Natural killer cell (primary cell): Measurements from ENCODE around the gene PDZRN3. TPM values are rescaled to one million over a fixed set of nuclear protein-coding genes. Genes with fewer than 3 reads are reported as not detected.

Experiments used
- ATAC-seq, 3 donors: fragments of 150-1000 bp in 2 of 3; fragments of 200-7000 bp in 1 of 3; cut with Tn5 transposase; 1 replicate in 1 of 3; 2 replicates in 2 of 3; pipeline ENCODE4 v1.10.0; 2021; ENCODE audit warnings: mild to moderate bottlenecking in 2 of 3, moderate library complexity in 2 of 3
- DNase-seq, 2 donors: peaks; one replicate each; pipeline versions ENCODE4 v3.0.0 to v3.0.0-alpha.2; 2013 to 2021; ENCODE audit warnings: mixed read lengths in 1 of 2
- H3K27ac ChIP-seq: one replicate; pipeline ENCODE4 v1.5.1; 2013; ENCODE audit warnings: mild to moderate bottlenecking, low read length
- H3K27me3 ChIP-seq: one replicate; pipeline ENCODE4 v1.6.1; 2013; ENCODE audit warnings: low read length; ENCODE audit not compliant: control insufficient read depth, insufficient read depth
- H3K36me3 ChIP-seq: one replicate; pipeline ENCODE4 v1.6.1; 2013; ENCODE audit warnings: low read length; ENCODE audit not compliant: control insufficient read depth, insufficient read depth
- H3K4me1 ChIP-seq: one replicate; pipeline ENCODE4 v1.6.1; 2013; ENCODE audit warnings: low read length; ENCODE audit not compliant: control insufficient read depth, insufficient read depth
- H3K4me3 ChIP-seq: one replicate; pipeline ENCODE4 v1.5.1; 2013; ENCODE audit warnings: low read length
- H3K9me3 ChIP-seq: one replicate; pipeline ENCODE4 v1.6.1; 2013; ENCODE audit warnings: low read length; ENCODE audit not compliant: control insufficient read depth, insufficient read depth
- H3K27ac Mint-ChIP-seq, 2 donors: one replicate each; pipeline ENCODE4 v1.8.0; 2022; ENCODE audit warnings: mild to moderate bottlenecking in 2 of 2, mixed read lengths in 2 of 2, moderate library complexity in 1 of 2
- H3K27me3 Mint-ChIP-seq, 2 donors: one replicate each; pipeline ENCODE4 v1.8.0; 2022; ENCODE audit warnings: low read depth in 2 of 2, mixed read lengths in 2 of 2
- H3K36me3 Mint-ChIP-seq: one replicate; pipeline ENCODE4 v1.8.0; 2022; ENCODE audit warnings: mixed read lengths
- H3K4me1 Mint-ChIP-seq, 2 donors: one replicate each; pipeline ENCODE4 v1.8.0; 2022; ENCODE audit warnings: mixed read lengths in 2 of 2
- H3K4me3 Mint-ChIP-seq: one replicate; pipeline ENCODE4 v1.8.0; 2022; ENCODE audit warnings: mild to moderate bottlenecking, moderate library complexity, mixed read lengths
- H3K9me3 Mint-ChIP-seq, 2 donors: one replicate each; pipeline ENCODE4 v1.8.0; 2022; ENCODE audit warnings: mixed read lengths in 2 of 2
- WGBS: methylation state at CpG from one replicate; pipeline ENCODE4 v1.1.7; 2013; ENCODE audit warnings: missing lambda C conversion rate; ENCODE audit not compliant: insufficient coverage; 5-methylcytosine and 5-hydroxymethylcytosine counted together
- intact Hi-C: fragments of 100-400 bp; cut with micrococcal nuclease; formaldehyde crosslinking; loops from one replicate; pipeline ENCODE4 v1.14.2; 2022
- total RNA-seq, 4 donors: library from RNA; stranded (reverse); fragments of 120-200 nt in 1 of 4; gene quantifications; one replicate each; pipeline versions ENCODE4 v1.2.3 to v1.2.4, GENCODE V29; 2013 to 2022
- TF ChIP-seq, protein P1 (sequence below): fragments of 200-600 bp; IDR thresholded peaks from one replicate; pipeline ENCODE4 v1.8.0; 2022; ENCODE audit warnings: antibody characterized with exemption

PDZRN3 gene
- total RNA-seq, 3 donors from 2014 or later (not counting 1 experiment from before 2014, with no cell fraction given), result not detected

DNA sequence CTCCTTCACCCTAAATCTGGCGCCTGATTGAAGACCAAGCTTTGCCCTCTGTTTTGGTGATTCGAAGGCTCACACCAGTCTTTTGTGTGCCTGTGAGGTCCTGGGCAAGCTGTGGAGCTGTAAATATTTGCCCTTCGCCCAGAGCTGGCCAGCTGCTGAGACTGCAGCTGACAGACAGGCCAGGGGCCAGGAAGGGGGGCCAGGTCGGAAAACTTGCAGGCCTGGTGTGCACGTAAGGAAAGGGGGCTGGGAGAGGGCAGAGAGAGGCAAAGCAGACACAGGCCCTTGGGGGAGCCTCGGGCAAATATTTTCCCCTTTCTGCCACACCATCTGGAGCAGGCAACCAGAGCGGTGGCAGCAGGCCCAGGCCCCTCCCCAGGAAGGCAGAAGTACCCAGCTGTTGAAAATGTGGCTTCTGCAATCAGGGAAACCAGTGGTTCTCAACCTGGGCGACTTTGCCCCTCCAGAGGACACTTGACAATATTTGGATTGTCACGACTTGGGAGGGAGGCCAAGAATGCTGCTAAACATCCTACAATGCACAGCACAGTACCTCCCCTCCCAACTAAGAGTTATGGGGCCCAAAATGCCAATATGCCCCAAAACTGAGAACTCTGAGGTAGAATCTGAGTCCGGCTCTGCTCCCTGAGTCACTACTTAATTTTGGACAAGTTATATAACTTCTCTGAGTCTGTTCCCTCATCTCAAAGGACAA lies 2.5 kb downstream of the PDZRN3 start:
- Mint-ChIP-seq H3K9me3 (peaks cover 0 to 5% of the 10 kb centered on the region in 2 donors), H3K4me3 (no peak overlapping the region), H3K4me1 (no peaks in the 10 kb centered on the region), H3K36me3 (no peaks in the 10 kb centered on the region), H3K27me3 (peaks cover 0 to 12% of the 10 kb centered on the region in 2 donors), H3K27ac (no peak overlapping the region)
- H3K27ac ChIP-seq, result no peak overlapping the region
- WGBS, result 71% methylated on average over 10 of the region's 10 CpGs
- H3K36me3 ChIP-seq, result no peaks in the 10 kb centered on the region
- peaks cover 3% of the 10 kb centered on the region for H3K27me3 ChIP-seq
- H3K4me3 ChIP-seq, result no peak overlapping the region
- TF ChIP-seq, protein P1, sequence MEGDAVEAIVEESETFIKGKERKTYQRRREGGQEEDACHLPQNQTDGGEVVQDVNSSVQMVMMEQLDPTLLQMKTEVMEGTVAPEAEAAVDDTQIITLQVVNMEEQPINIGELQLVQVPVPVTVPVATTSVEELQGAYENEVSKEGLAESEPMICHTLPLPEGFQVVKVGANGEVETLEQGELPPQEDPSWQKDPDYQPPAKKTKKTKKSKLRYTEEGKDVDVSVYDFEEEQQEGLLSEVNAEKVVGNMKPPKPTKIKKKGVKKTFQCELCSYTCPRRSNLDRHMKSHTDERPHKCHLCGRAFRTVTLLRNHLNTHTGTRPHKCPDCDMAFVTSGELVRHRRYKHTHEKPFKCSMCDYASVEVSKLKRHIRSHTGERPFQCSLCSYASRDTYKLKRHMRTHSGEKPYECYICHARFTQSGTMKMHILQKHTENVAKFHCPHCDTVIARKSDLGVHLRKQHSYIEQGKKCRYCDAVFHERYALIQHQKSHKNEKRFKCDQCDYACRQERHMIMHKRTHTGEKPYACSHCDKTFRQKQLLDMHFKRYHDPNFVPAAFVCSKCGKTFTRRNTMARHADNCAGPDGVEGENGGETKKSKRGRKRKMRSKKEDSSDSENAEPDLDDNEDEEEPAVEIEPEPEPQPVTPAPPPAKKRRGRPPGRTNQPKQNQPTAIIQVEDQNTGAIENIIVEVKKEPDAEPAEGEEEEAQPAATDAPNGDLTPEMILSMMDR, result no peak
- DNase-seq (no peak), ATAC-seq (no peak)
- no peaks in the 10 kb centered on the region for H3K4me1 ChIP-seq
- intact Hi-C loops, result no loop called here
- no peaks in the 10 kb centered on the region for H3K9me3 ChIP-seq

DNA sequence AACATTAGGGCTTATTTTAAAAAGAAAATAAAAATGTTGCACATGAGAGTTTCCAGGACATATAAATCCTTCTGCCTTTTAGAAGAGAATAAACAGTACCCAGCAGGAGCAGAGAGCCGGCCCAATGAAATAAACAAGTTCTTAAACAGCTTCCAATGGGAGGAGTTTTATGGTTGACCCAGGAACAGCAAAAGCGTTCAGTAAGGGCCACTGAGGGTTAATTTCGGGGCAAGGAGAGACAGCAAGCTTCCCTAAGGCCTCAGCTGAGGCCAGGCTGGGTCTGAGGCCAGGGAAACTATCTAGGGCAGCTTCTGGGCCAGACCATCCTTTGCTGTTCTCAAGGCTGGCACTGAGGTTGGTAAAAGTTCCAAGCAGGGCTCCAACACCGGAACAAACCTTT lies 3.4 kb downstream of the PDZRN3 start:
- Mint-ChIP-seq H3K36me3 (no peaks in the 10 kb centered on the region), H3K9me3 (peaks cover 0 to 5% of the 10 kb centered on the region in 2 donors), H3K27me3 (peaks cover 0 to 12% of the 10 kb centered on the region in 2 donors), H3K4me3 (no peak overlapping the region), H3K4me1 (no peaks in the 10 kb centered on the region), H3K27ac (no peak overlapping the region)
- DNase-seq (no peak), ATAC-seq (no peak)
- 59% methylated on average over 4 of the region's 4 CpGs for WGBS
- H3K27ac ChIP-seq, result no peak overlapping the region
- peaks cover 3% of the 10 kb centered on the region for H3K27me3 ChIP-seq
- intact Hi-C loops, result no loop called here
- H3K4me3 ChIP-seq, result no peak overlapping the region
- no peaks in the 10 kb centered on the region for H3K4me1 ChIP-seq
- TF ChIP-seq, protein P1, result no peak
- H3K9me3 ChIP-seq, result no peaks in the 10 kb centered on the region
- H3K36me3 ChIP-seq, result no peaks in the 10 kb centered on the region

DNA sequence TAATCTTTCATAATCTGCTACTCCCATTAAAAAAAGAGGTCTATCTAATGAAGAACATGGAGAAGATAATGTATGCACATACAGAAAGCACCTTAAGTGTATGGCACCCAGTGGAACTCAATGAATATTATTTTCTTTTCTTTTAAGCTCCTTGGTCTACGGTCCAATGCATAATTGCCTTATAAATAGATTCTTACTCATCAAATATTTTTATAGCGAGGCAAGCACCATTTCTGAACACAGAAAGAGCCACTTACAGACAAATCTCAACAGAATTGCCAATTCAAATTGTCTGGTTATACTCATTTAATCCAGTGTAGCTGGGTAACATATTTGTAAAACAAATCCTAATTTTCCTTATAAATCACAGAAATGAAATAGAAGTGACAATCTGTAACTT lies 6.3 kb downstream of the PDZRN3 start:
- H3K4me3 ChIP-seq, result no peak overlapping the region
- ATAC-seq, result no peak
- H3K9me3 ChIP-seq, result no peaks in the 10 kb centered on the region
- H3K4me1 ChIP-seq, result no peaks in the 10 kb centered on the region
- DNase-seq, result no peak
- no peaks in the 10 kb centered on the region for H3K36me3 ChIP-seq
- no peaks in the 10 kb centered on the region for H3K36me3 Mint-ChIP-seq
- intact Hi-C loops, result no loop called here
- H3K27ac ChIP-seq, result no peak overlapping the region
- WGBS, result 78% methylated on average over 2 of the region's 2 CpGs
- H3K9me3 Mint-ChIP-seq, result peaks cover 0 to 5% of the 10 kb centered on the region in 2 donors
- TF ChIP-seq, protein P1, result no peak
- no peak overlapping the region for H3K27ac Mint-ChIP-seq
- no peaks in the 10 kb centered on the region for H3K27me3 ChIP-seq
- H3K4me1 Mint-ChIP-seq, result no peaks in the 10 kb centered on the region
- peaks cover 0 to 3% of the 10 kb centered on the region in 2 donors for H3K27me3 Mint-ChIP-seq
- no peak overlapping the region for H3K4me3 Mint-ChIP-seq

DNA sequence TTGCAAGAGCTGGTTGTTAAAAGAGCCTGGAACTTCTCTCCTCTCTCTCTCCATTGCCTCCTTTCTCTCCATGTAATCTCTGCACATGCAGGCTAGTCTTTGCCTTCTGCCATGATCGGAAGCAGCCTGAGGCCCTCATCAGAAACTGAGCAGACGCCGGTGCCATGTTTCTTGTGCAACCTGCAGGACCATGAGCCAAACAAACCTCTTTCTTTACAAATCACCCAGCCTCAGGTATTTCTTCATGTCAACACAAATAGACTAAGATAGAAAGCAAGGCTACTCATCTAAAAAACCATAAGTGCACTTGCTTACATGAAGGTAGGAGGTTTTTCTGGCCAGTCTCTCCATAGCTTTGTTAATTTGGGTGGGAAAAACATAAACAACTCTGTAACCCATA lies 8.7 kb downstream of the PDZRN3 start:
- ATAC-seq (no peak), DNase-seq (no peak)
- TF ChIP-seq, protein P1, result no peak
- H3K4me3 Mint-ChIP-seq, result no peak overlapping the region
- H3K36me3 ChIP-seq, result no peaks in the 10 kb centered on the region
- H3K4me3 ChIP-seq, result no peak overlapping the region
- H3K27ac ChIP-seq, result no peak overlapping the region
- WGBS, result 87% methylated on average over 3 of the region's 3 CpGs
- H3K9me3 ChIP-seq, result no peaks in the 10 kb centered on the region
- H3K27me3 Mint-ChIP-seq, result no peaks in the 10 kb centered on the region
- H3K27me3 ChIP-seq, result no peaks in the 10 kb centered on the region
- H3K36me3 Mint-ChIP-seq, result no peaks in the 10 kb centered on the region
- peaks cover 0 to 5% of the 10 kb centered on the region in 2 donors for H3K9me3 Mint-ChIP-seq
- no peak overlapping the region for H3K27ac Mint-ChIP-seq
- intact Hi-C loops, result no loop called here
- no peaks in the 10 kb centered on the region for H3K4me1 ChIP-seq
- no peaks in the 10 kb centered on the region for H3K4me1 Mint-ChIP-seq
